GM23248 (cell line): ENCODE data around the gene ADAM12. TPM values are rescaled to one million over a fixed set of nuclear protein-coding genes. Genes with fewer than 3 reads are reported as not detected.

Experiments
- DNase-seq: peaks from one replicate; pipeline ENCODE4 v3.0.0-alpha.2; 2015
- H2AFZ ChIP-seq: fragments of 200-600 bp; sonication (generic); 2 replicates; pipeline ENCODE4 v1.6.1; 2016; ENCODE audit warnings: antibody characterized with exemption
- H3F3A ChIP-seq: fragments of 200-600 bp; sonication (generic); 2 replicates; pipeline ENCODE4 v1.6.1; 2016; ENCODE audit warnings: mild to moderate bottlenecking, antibody characterized with exemption, mixed run types; ENCODE audit not compliant: insufficient read depth
- H3K27ac ChIP-seq: fragments of 200-600 bp; sonication (generic); 2 replicates; pipeline ENCODE4 v1.5.1; 2016; ENCODE audit warnings: mild to moderate bottlenecking
- H3K27me3 ChIP-seq: fragments of 200-600 bp; sonication (generic); replicated peaks from 2 replicates; pipeline ENCODE4 v1.6.1; 2016; ENCODE audit warnings: mild to moderate bottlenecking; ENCODE audit not compliant: insufficient read depth
- H3K36me3 ChIP-seq: fragments of 200-600 bp; sonication (generic); 2 replicates; pipeline ENCODE4 v1.6.1; 2016; ENCODE audit warnings: low read depth, mild to moderate bottlenecking
- H3K4me1 ChIP-seq: fragments of 200-600 bp; sonication (generic); 2 replicates; pipeline ENCODE4 v1.6.1; 2016; ENCODE audit warnings: mild to moderate bottlenecking; ENCODE audit not compliant: insufficient read depth
- H3K4me2 ChIP-seq: fragments of 200-600 bp; sonication (generic); one replicate; pipeline ENCODE4 v1.6.1; 2016; ENCODE audit warnings: mild to moderate bottlenecking; ENCODE audit not compliant: unreplicated experiment
- H3K4me3 ChIP-seq: fragments of 200-600 bp; sonication (generic); 2 replicates; pipeline ENCODE4 v1.5.1; 2016; ENCODE audit warnings: mild to moderate bottlenecking
- H3K79me2 ChIP-seq: fragments of 200-600 bp; sonication (generic); 2 replicates; pipeline ENCODE4 v1.6.1; 2016; ENCODE audit warnings: mild to moderate bottlenecking; ENCODE audit not compliant: insufficient read depth
- H3K9ac ChIP-seq: fragments of 200-600 bp; sonication (generic); 2 replicates; pipeline ENCODE4 v1.6.1; 2016; ENCODE audit warnings: mild to moderate bottlenecking
- H3K9me2 ChIP-seq: fragments of 200-600 bp; sonication (generic); 2 replicates; pipeline ENCODE4 v1.6.1; 2016; ENCODE audit warnings: mixed run types, mild to moderate bottlenecking, moderate library complexity; ENCODE audit not compliant: insufficient read depth
- H3K9me3 ChIP-seq: fragments of 200-600 bp; sonication (generic); one replicate; pipeline ENCODE4 v1.6.1; 2017; ENCODE audit warnings: low read depth
- H4K20me1 ChIP-seq: fragments of 200-600 bp; sonication (generic); 2 replicates; pipeline ENCODE4 v1.6.0; 2016; ENCODE audit not compliant: insufficient read depth
- EZH2 ChIP-seq: fragments of 200-600 bp; sonication (generic); IDR thresholded peaks from 2 replicates; pipeline ENCODE4 v1.6.1; 2018; ENCODE audit warnings: antibody characterized with exemption, mild to moderate bottlenecking; ENCODE audit not compliant: insufficient read depth, poor library complexity, severe bottlenecking
- EZH2phosphoT487 ChIP-seq: fragments of 200-600 bp; sonication (generic); IDR thresholded peaks from 2 replicates; pipeline ENCODE4 v1.6.1; 2018; ENCODE audit warnings: antibody characterized with exemption, moderate library complexity, mild to moderate bottlenecking, low read depth; ENCODE audit not compliant: insufficient read depth
- WGBS, 2 experiments: methylation state at CpG; one replicate each; pipeline ENCODE4 v1.1.6; 2015 to 2017; ENCODE audit warnings: low lambda C conversion rate in 2 of 2, low coverage in 1 of 2; ENCODE audit errors: missing lambda C conversion rate in 2 of 2; 5-methylcytosine and 5-hydroxymethylcytosine counted together
- in situ Hi-C: fragments of 300-500 bp; cut with MboI; formaldehyde crosslinking; loops from 2 replicates; pipeline ENCODE4 v1.15.0; 2020
- polyA plus RNA-seq: library from polyadenylated mRNA; unstranded; fragments of >200 nt; fragmentation: Nextera tagmentation; extraction: Ambion mirVana; gene quantifications from 2 replicates; pipeline ENCODE4 v1.2.1, GENCODE V29; 2016
- total RNA-seq: library from RNA; depleted of rRNA; stranded (reverse); fragments of >200 nt; shearing (Covaris generic); gene quantifications from 2 replicates; pipeline ENCODE4 v1.2.3, GENCODE V29; 2014

ADAM12 gene
- total and polyA plus RNA-seq, 2 experiments from 2014 or later = 58.4 to 127 TPM

DNA sequence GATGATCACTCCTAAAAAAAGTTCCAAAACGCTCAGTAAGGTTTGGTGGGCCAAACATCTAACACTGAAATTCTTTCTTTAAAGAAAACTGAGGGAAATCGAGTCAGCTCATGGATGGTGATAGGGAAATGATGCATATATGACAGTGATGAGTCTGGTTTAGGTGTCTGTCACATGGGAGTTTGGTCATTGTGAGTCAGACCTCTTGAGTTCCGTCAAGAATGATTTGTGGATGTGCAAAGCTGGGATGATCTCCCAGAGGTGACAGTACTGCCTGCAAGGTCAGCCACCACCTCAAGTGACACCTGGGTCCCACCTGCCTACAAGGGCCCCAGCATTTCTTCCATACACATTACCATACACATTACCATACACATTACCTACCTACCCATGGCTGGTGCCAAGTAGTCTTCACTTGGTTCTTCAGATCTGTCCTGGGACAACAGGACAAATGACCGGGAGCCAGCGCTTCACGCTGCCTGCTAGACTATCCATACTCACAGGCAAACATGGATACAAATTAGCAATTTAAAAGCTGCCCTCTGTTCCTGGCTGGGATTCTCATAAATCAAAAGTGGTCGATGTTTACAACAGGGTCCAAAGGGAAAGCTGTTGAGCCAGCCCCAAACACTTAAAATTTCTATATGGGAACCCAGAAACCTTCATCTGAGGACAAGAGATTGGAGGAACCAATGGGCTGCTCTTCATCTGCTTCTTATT lies 128.4 kb downstream of the ADAM12 start:
- in situ Hi-C loops = no loop called here
- Histone ChIP-seq H4K20me1 (no peaks in the 10 kb centered on the region), H3K4me2 (no peak overlapping the region), H3F3A (peaks cover 13% of the 10 kb centered on the region), H3K27ac (no peak overlapping the region), H3K4me3 (no peak overlapping the region), H3K9ac (no peak overlapping the region), H3K9me2 (no peaks in the 10 kb centered on the region), H3K79me2 (peaks cover 77% of the 10 kb centered on the region), H3K4me1 (peaks cover 28% of the 10 kb centered on the region), H3K9me3 (no peaks in the 10 kb centered on the region), H3K27me3 (no peaks in the 10 kb centered on the region), H3K36me3 (peaks cover 2% of the 10 kb centered on the region; the same call in 1 of the 2 replicates), H2AFZ (no peak overlapping the region)
- DNase-seq = no peak
- TF ChIP-seq EZH2phosphoT487 (no peak), EZH2 (no peak)
- WGBS, 2 experiments = 72 to 74% methylated on average over 7 of the region's 7 CpGs

DNA sequence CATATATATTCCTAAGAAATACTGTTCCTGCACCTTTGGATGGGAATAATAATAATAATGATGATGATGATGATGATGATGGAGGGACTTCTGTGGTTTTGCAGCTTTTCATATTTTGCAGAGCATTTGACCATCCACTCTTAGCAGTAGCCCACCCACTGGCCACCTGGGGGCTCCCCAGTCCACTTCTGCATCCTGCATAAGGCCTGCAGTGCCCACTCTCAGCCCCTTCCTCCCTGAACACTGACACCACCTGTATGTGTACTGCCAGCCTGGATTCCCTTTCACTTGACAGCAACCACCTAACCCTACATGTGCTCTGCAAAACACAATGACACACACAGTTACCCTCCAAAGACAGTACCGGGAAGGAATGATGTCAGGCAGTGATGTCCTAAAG lies 131.4 kb downstream of the ADAM12 start:
- H3K36me3 ChIP-seq = peaks cover 6% of the 10 kb centered on the region; the same call in 1 of the 2 replicates
- no peak for TF ChIP-seq EZH2phosphoT487
- TF ChIP-seq EZH2 = no peak
- no peaks in the 10 kb centered on the region for H3K9me3 ChIP-seq
- peaks cover 31% of the 10 kb centered on the region for H3F3A ChIP-seq
- no peak overlapping the region for H2AFZ ChIP-seq
- in situ Hi-C loops = no loop called here
- peaks cover 1% of the 10 kb centered on the region; the same call in 1 of the 2 replicates for H3K9me2 ChIP-seq
- H3K27me3 ChIP-seq = no peaks in the 10 kb centered on the region
- H3K9ac ChIP-seq = no peak overlapping the region
- peaks cover 18% of the 10 kb centered on the region for H3K4me1 ChIP-seq
- 94 to 100% methylated on average over 1 of the region's 1 CpG for WGBS, 2 experiments
- no peak overlapping the region for H3K27ac ChIP-seq
- no peak overlapping the region for H3K4me2 ChIP-seq
- no peaks in the 10 kb centered on the region for H4K20me1 ChIP-seq
- no peak overlapping the region for H3K4me3 ChIP-seq
- peaks cover 52% of the 10 kb centered on the region for H3K79me2 ChIP-seq
- DNase-seq = no peak

DNA sequence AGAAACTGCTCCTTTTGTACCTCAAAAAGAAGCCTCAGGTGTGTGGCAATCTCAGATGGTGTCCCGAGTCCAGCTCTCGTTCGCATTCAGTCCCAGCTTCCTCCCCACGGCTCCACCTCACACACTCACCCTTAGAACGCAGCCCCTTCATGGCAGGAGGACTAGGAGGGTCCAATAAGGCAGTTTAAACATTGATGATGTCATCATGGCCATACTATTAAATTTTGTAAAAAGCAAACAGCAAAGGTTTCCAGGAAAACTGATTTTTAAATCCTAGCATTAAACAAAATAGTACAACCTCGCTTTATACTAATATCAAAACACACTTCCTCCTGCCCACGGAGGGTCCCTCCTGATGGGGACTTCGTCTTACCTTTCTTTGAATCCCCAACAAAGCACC lies 133.0 kb downstream of the ADAM12 start:
- Histone ChIP-seq H3K4me2 (no peak overlapping the region), H4K20me1 (no peaks in the 10 kb centered on the region), H3K79me2 (peaks cover 44% of the 10 kb centered on the region; the same call in 1 of the 2 replicates), H3K27ac (no peak overlapping the region), H3K36me3 (peaks cover 6% of the 10 kb centered on the region; the same call in 1 of the 2 replicates), H3K27me3 (no peaks in the 10 kb centered on the region), H3F3A (peaks cover 43% of the 10 kb centered on the region), H3K9ac (no peak overlapping the region), H2AFZ (no peak overlapping the region), H3K9me2 (peaks cover 7% of the 10 kb centered on the region; the same call in 1 of the 2 replicates), H3K4me1 (peaks cover 25% of the 10 kb centered on the region), H3K4me3 (no peak overlapping the region), H3K9me3 (no peaks in the 10 kb centered on the region)
- no peak for DNase-seq
- in situ Hi-C loops = no loop called here
- TF ChIP-seq EZH2 (no peak), EZH2phosphoT487 (no peak)
- 97% methylated on average over 8 of the region's 8 CpGs for WGBS, 2 experiments

DNA sequence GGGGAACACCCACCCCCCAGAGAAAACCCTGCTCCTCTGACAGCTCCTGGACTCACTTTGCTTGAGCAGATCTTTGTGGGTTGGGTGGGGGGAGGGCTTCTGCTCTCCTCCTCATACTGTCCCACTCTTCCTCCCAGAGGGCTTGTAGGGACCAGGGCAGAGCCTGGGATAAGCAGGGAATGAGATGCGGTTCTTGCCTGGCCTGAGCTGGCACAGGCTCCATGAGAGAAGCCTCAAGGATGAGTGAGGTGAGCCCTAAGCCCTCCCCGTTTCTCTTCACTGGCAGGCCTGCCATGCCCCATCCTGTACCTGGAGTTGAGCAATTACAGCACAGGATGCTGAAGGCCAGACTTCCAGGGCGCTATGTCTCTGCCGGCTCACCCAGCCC lies 134.7 kb downstream of the ADAM12 start:
- Histone ChIP-seq H3F3A (peaks cover 50% of the 10 kb centered on the region), H3K9me2 (peaks cover 7% of the 10 kb centered on the region; the same call in 1 of the 2 replicates), H3K4me2 (peak overlapping the region; percentile 45), H3K9ac (peak overlapping the region; percentile 61), H3K27ac (peak overlapping the region; percentile 87), H3K27me3 (no peaks in the 10 kb centered on the region), H4K20me1 (no peaks in the 10 kb centered on the region), H2AFZ (no peak overlapping the region), H3K9me3 (no peaks in the 10 kb centered on the region), H3K4me1 (peaks cover 31% of the 10 kb centered on the region), H3K36me3 (0 out of 2 replicates have a peak, but pooled peaks cover 4% of the 10 kb centered on the region), H3K4me3 (no peak overlapping the region), H3K79me2 (peaks cover 30% of the 10 kb centered on the region; the same call in 1 of the 2 replicates)
- peak; percentile 56 for DNase-seq
- in situ Hi-C loops = no loop called here
- 55 to 59% methylated on average over 4 of the region's 4 CpGs for WGBS, 2 experiments
- TF ChIP-seq EZH2phosphoT487 (no peak), EZH2 (no peak)
